ENCODE results near the gene TRIM36. TPM values are rescaled to one million over a fixed set of nuclear protein-coding genes. Genes with fewer than 3 reads are reported as not detected.

TRIM36 gene
- total RNA-seq, 1 donor from 2014 or later: 0.44 TPM

- Histone ChIP-seq H3K36me3 (no peaks in the 10 kb centered on the region), H3K4me3 (no peak overlapping the region), H3K27ac (replicated peaks) (no peak overlapping the region), H3K27me3 (ENCODE audit: low read depth) (peaks cover 86% of the 10 kb centered on the region), H3K9me3 (replicated peaks) (no peaks in the 10 kb centered on the region), H3K4me1 (peaks cover 27% of the 10 kb centered on the region)
- TF ChIP-seq CTCF (IDR thresholded peaks at IDR 0.05; ENCODE audit: borderline replicate concordance): no peak
- intact Hi-C loops (cut with micrococcal nuclease): no loop called here
- DNase-seq: no peak
Observed at GRCh38 chr5:115166744-115167393, 2.8 kb downstream of the TRIM36 start.

- no peak for DNase-seq
- Histone ChIP-seq H3K9me3 (replicated peaks) (no peaks in the 10 kb centered on the region), H3K4me3 (no peak overlapping the region), H3K36me3 (no peaks in the 10 kb centered on the region), H3K27ac (replicated peaks) (no peak overlapping the region), H3K4me1 (peaks cover 22% of the 10 kb centered on the region), H3K27me3 (ENCODE audit: low read depth) (peaks cover 86% of the 10 kb centered on the region)
- no peak for TF ChIP-seq CTCF (IDR thresholded peaks at IDR 0.05; ENCODE audit: borderline replicate concordance)
- intact Hi-C loops (cut with micrococcal nuclease): no loop called here
Observed at GRCh38 chr5:115165790-115166189, 3.9 kb downstream of the TRIM36 start.

GRCh38 chr5:115160975-115161475, 8.7 kb downstream of the TRIM36 start:
- H3K36me3 ChIP-seq: no peaks in the 10 kb centered on the region
- no peaks in the 10 kb centered on the region for H3K4me1 ChIP-seq
- intact Hi-C loops (cut with micrococcal nuclease): no loop called here
- H3K4me3 ChIP-seq: no peak overlapping the region
- no peak for TF ChIP-seq CTCF (IDR thresholded peaks at IDR 0.05; ENCODE audit: borderline replicate concordance)
- H3K9me3 ChIP-seq (replicated peaks): peaks cover 8% of the 10 kb centered on the region
- peaks cover 60% of the 10 kb centered on the region for H3K27me3 ChIP-seq (ENCODE audit: low read depth)
- no peak overlapping the region for H3K27ac ChIP-seq (replicated peaks)
- DNase-seq: no peak

GRCh38 chr5:115151208-115151805, 18.4 kb downstream of the TRIM36 start:
- intact Hi-C loops (cut with micrococcal nuclease): no loop called here
- TF ChIP-seq CTCF (IDR thresholded peaks at IDR 0.05; ENCODE audit: borderline replicate concordance): no peak
- Histone ChIP-seq H3K9me3 (replicated peaks) (peaks cover 29% of the 10 kb centered on the region), H3K36me3 (no peaks in the 10 kb centered on the region), H3K27me3 (ENCODE audit: low read depth) (no peaks in the 10 kb centered on the region), H3K4me3 (no peak overlapping the region), H3K27ac (replicated peaks) (no peak overlapping the region), H3K4me1 (no peaks in the 10 kb centered on the region)
- no peak for DNase-seq

- no peaks in the 10 kb centered on the region for H3K27me3 ChIP-seq (ENCODE audit: low read depth)
- H3K36me3 ChIP-seq: no peaks in the 10 kb centered on the region
- H3K4me1 ChIP-seq: no peaks in the 10 kb centered on the region
- no peak for DNase-seq
- peaks cover 22% of the 10 kb centered on the region for H3K9me3 ChIP-seq (replicated peaks)
- no peak overlapping the region for H3K4me3 ChIP-seq
- intact Hi-C loops (cut with micrococcal nuclease): no loop called here
- no peak for TF ChIP-seq CTCF (IDR thresholded peaks at IDR 0.05; ENCODE audit: borderline replicate concordance)
- H3K27ac ChIP-seq (replicated peaks): no peak overlapping the region
Observed at GRCh38 chr5:115150512-115150911, 19.2 kb downstream of the TRIM36 start.
